Endothelial cell of umbilical vein (primary cell): Measurements from ENCODE around the gene GDNF. TPM values are rescaled to one million over a fixed set of nuclear protein-coding genes. Genes with fewer than 3 reads are reported as not detected.
"Not testable (repeated sequence)": the region's sequence is repeated elsewhere in the genome, so short reads cannot be mapped to it uniquely, and the experiment has no call there.

Experiments
- BruUV-seq: library from RNA; stranded (reverse); fragments of 400-500 nt; replicated peaks from 2 replicates; lab custom pipeline; 2021; lab: Mats Ljungman, UMichigan
- CTCF ChIA-PET: fragments of 300-600, 350-600 bp; sonication (Branson Sonifier 250); formaldehyde crosslinking; loops from one replicate; lab custom pipeline; 2021; ENCODE audit warnings: antibody characterized with exemption, inconsistent platforms; lab: Charles Lee
- POLR2A ChIA-PET: fragments of 300-600, 350-600 bp; sonication (Branson Sonifier 250); formaldehyde crosslinking; loops from one replicate; lab custom pipeline; 2021; ENCODE audit warnings: antibody characterized with exemption, inconsistent platforms; lab: Charles Lee
- DNase-seq: peaks from one replicate; pipeline ENCODE4 v3.0.0-alpha.2; 2011; ENCODE audit warnings: low read depth, low spot score
- FAIRE-seq: peaks from 2 replicates; lab custom pipeline; 2011; peaks lifted over from hg19 to GRCh38; lab: Jason Lieb, UNC
- H2AFZ ChIP-seq: 2 replicates; pipeline ENCODE4 v1.6.0; 2012; ENCODE audit warnings: low read depth, low read length, control low read depth, inconsistent platforms
- H3K27ac ChIP-seq: 2 replicates; pipeline ENCODE4 v1.5.1; 2011; ENCODE audit warnings: low read depth, mild to moderate bottlenecking, control low read depth, low read length, moderate library complexity; ENCODE audit not compliant: insufficient read depth
- H3K27me3 ChIP-seq, 2 experiments: 2 replicates each; pipeline versions ENCODE4 v1.6.0 to v1.6.1; 2011; ENCODE audit warnings: low read length in 2 of 2, mixed read lengths in 1 of 2; ENCODE audit not compliant: control insufficient read depth in 2 of 2, insufficient read depth in 2 of 2
- H3K36me3 ChIP-seq, 2 experiments: 2 replicates in 1 of 2; 3 replicates in 1 of 2; pipeline ENCODE4 v1.5.1; 2011; ENCODE audit warnings: low read length in 2 of 2, mild to moderate bottlenecking in 1 of 2, moderate library complexity in 1 of 2; ENCODE audit not compliant: control insufficient read depth in 2 of 2, insufficient read depth in 2 of 2; ENCODE audit errors: extremely low read depth in 1 of 2
- H3K4me1 ChIP-seq: 3 replicates; pipeline ENCODE4 v1.5.1; 2011; ENCODE audit warnings: mild to moderate bottlenecking, low read length; ENCODE audit not compliant: control insufficient read depth, insufficient read depth; ENCODE audit errors: extremely low read depth
- H3K4me2 ChIP-seq: 2 replicates; pipeline ENCODE4 v1.6.1; 2011; ENCODE audit warnings: low read length, control low read depth, mixed read lengths; ENCODE audit not compliant: insufficient read depth
- H3K4me3 ChIP-seq, 3 experiments: fragments of 200-600 bp in 1 of 3; sonication (generic), shearing (Covaris generic) in 1 of 3; replicated peaks in 1 of 3; 2 replicates each; pipeline ENCODE4 v1.5.1; 2011 to 2016; ENCODE audit warnings: control low read depth in 3 of 3, low read length in 3 of 3, mild to moderate bottlenecking in 2 of 3, inconsistent platforms in 1 of 3, low read depth in 1 of 3, moderate library complexity in 1 of 3; ENCODE audit not compliant: insufficient read depth in 1 of 3
- H3K79me2 ChIP-seq: 2 replicates; pipeline ENCODE4 v1.6.0; 2012; ENCODE audit warnings: low read length, inconsistent platforms; ENCODE audit not compliant: control insufficient read depth, insufficient read depth
- H3K9ac ChIP-seq: replicated peaks from 2 replicates; pipeline ENCODE3; 2011; ENCODE audit warnings: low read length, control low read depth; ENCODE audit not compliant: insufficient read depth; ENCODE audit errors: extremely low read depth
- H3K9me1 ChIP-seq: replicated peaks from 3 replicates; pipeline ENCODE4 v1.6.0; 2011; ENCODE audit warnings: mild to moderate bottlenecking, low read length; ENCODE audit not compliant: control insufficient read depth, insufficient read depth; ENCODE audit errors: extremely low read depth
- H3K9me3 ChIP-seq: replicated peaks from 2 replicates; pipeline ENCODE4 v1.5.1; 2012; ENCODE audit warnings: low read length, inconsistent platforms; ENCODE audit not compliant: control insufficient read depth, insufficient read depth
- H4K20me1 ChIP-seq: replicated peaks from 2 replicates; pipeline ENCODE3; 2011; ENCODE audit warnings: mild to moderate bottlenecking, low read length; ENCODE audit not compliant: control insufficient read depth, insufficient read depth; ENCODE audit errors: extremely low read depth
- CTCF ChIP-seq, 2 donors: IDR thresholded peaks; 1 replicate in 1 of 2; 2 replicates in 1 of 2; pipeline ENCODE4 v1.5.1; 2011; ENCODE audit warnings: low read length in 2 of 2, mild to moderate bottlenecking in 2 of 2, moderate library complexity in 2 of 2, control low read depth in 1 of 2, inconsistent platforms in 1 of 2, low read depth in 1 of 2; ENCODE audit not compliant: insufficient read depth in 1 of 2; ENCODE audit errors: extremely low read depth in 1 of 2
- EZH2 ChIP-seq: IDR thresholded peaks from 2 replicates; pipeline ENCODE4 v1.6.1; 2012; ENCODE audit warnings: borderline replicate concordance, low read depth, mild to moderate bottlenecking, moderate library complexity, low read length, inconsistent platforms; ENCODE audit not compliant: severe bottlenecking
- FOS ChIP-seq: IDR thresholded peaks from 2 replicates; pipeline ENCODE4 v1.6.1; 2011; ENCODE audit warnings: mild to moderate bottlenecking, low read length, moderate library complexity, borderline replicate concordance; ENCODE audit not compliant: insufficient read depth
- GATA2 ChIP-seq: IDR thresholded peaks from 2 replicates; pipeline ENCODE4 v1.7.0; 2011; ENCODE audit warnings: low read depth, mild to moderate bottlenecking, moderate library complexity, mixed read lengths, low read length; ENCODE audit not compliant: insufficient read length, insufficient read depth
- JUN ChIP-seq: IDR thresholded peaks from 2 replicates; pipeline ENCODE4 v1.6.1; 2011; ENCODE audit warnings: borderline replicate concordance, low read depth; ENCODE audit not compliant: insufficient read length, insufficient read depth
- MYC ChIP-seq: IDR thresholded peaks from one replicate; pipeline ENCODE4 v1.6.1; 2011; ENCODE audit warnings: mild to moderate bottlenecking, low read depth, low read length
- POLR2A ChIP-seq: IDR thresholded peaks from 2 replicates; pipeline ENCODE4 v1.6.1; 2012; ENCODE audit warnings: low read depth, mild to moderate bottlenecking, control low read depth, low read length
- POLR2AphosphoS5 ChIP-seq: IDR thresholded peaks from 2 replicates; pipeline ENCODE4 v1.6.1; 2012; ENCODE audit warnings: low read depth, mild to moderate bottlenecking, control low read depth, low read length, moderate library complexity; ENCODE audit not compliant: insufficient read depth
- dilution Hi-C: fragments of 300-500 bp; cut with MboI; formaldehyde crosslinking; loops from one replicate; pipeline ENCODE4 v1.15.0; 2019; ENCODE audit warnings: low sequenced_read_pairs; ENCODE audit not compliant: extremely low pct_ligation_motif_present
- intact Hi-C: fragments of 100-400 bp; cut with micrococcal nuclease; formaldehyde crosslinking; loops from one replicate; pipeline ENCODE4 v1.10.0; 2022
- polyA plus RNA-seq, 4 experiments: library from polyadenylated mRNA; depleted of rRNA in 3 of 4; stranded (reverse) in 3 of 4; unstranded in 1 of 4; fragments of >200 nt; gene quantifications; 2 replicates each; pipeline versions ENCODE4 v1.2.1 to v1.2.3, GENCODE V29; 2011 to 2012; ENCODE audit warnings: missing spikeins in 1 of 4
- total RNA-seq: library from RNA; stranded (reverse); gene quantifications from 2 replicates; pipeline ENCODE4 v1.2.3, GENCODE V29; 2021
- TF ChIP-seq, protein P1 (sequence below): IDR thresholded peaks from 2 replicates; pipeline ENCODE4 v1.6.1; 2011; ENCODE audit not compliant: insufficient read depth, insufficient read length

The GDNF gene
- total and polyA plus RNA-seq, 2 donors (not counting 3 experiments of a cell fraction or from before 2014, with no cell fraction given): not detected

DNA sequence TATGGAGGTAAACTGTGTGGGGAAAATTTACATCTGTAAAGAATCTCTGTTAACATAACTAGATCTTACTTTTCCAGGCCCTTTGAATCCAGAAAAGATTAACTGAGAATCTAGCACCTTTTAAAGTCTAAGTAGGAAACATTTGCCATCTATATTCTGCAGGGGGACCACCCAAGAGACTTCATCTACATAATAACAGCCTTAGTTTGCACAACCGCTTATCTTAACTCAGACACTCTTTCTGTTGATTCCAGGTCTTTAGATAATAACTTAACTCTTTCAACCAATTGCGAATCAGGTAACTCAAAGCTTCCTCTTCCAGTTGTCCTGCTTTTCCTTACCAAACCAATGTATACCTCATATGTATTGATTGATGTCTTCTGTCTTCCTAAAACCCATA is 53.4 kb downstream of the GDNF start:
- no peaks in the 10 kb centered on the region for H3K36me3 ChIP-seq
- H3K79me2 ChIP-seq: no peaks in the 10 kb centered on the region
- no peaks in the 10 kb centered on the region for H3K9me3 ChIP-seq
- ChIA-PET POLR2A (no interaction called here), CTCF (interaction anchor here (2.4 kb wide), 1 partner anchor 11 kb away, joined by 6 read pairs; no protein-coding TSS in a partner anchor)
- H3K27me3 ChIP-seq: peaks cover 2 to 3% of the 10 kb centered on the region in 2 experiments
- H3K4me1 ChIP-seq: no peaks in the 10 kb centered on the region
- no peak overlapping the region for H3K4me3 ChIP-seq
- TF ChIP-seq CTCF (IDR thresholded peaks at IDR 0.05; ENCODE audit: extremely low read depth in 1 of 2, insufficient read depth in 1 of 2, low read depth in 1 of 2, low read length in 2 of 2) (no peak), POLR2A (no peak), MYC (no peak), POLR2AphosphoS5 (no peak), FOS (no peak), GATA2 (no peak), EZH2 (no peak), JUN (no peak)
- TF ChIP-seq, protein P1, sequence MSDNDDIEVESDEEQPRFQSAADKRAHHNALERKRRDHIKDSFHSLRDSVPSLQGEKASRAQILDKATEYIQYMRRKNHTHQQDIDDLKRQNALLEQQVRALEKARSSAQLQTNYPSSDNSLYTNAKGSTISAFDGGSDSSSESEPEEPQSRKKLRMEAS: no peak
- DNase-seq (no peak), FAIRE-seq (no peak)
- dilution Hi-C loops: no loop called here
- BruUV-seq: no TSS peak
- H4K20me1 ChIP-seq: no peaks in the 10 kb centered on the region
- no peak overlapping the region for H3K9ac ChIP-seq
- H3K9me1 ChIP-seq: no peaks in the 10 kb centered on the region
- no peak overlapping the region for H2AFZ ChIP-seq
- intact Hi-C loops: no loop called here
- H3K27ac ChIP-seq: no peak overlapping the region
- no peak overlapping the region for H3K4me2 ChIP-seq

- H3K9me1 ChIP-seq, H3K79me2 ChIP-seq, FAIRE-seq, H3K27ac ChIP-seq, BruUV-seq, DNase-seq, H3K4me3 ChIP-seq, H3K4me1 ChIP-seq, H2AFZ ChIP-seq, POLR2A ChIA-PET, H3K4me2 ChIP-seq, H3K27me3 ChIP-seq, H4K20me1 ChIP-seq, H3K9me3 ChIP-seq, dilution Hi-C loops, H3K9ac ChIP-seq, H3K36me3 ChIP-seq, intact Hi-C loops: not testable (repeated sequence)
- CTCF ChIA-PET: interaction anchor here (1.4 kb wide), 1 partner anchor 368 kb away, joined by 3 read pairs; no protein-coding TSS in a partner anchor
Observed at GRCh38 chr5:37781409-37781808, 58.4 kb downstream of the GDNF start.
